Trophoblast cell (in vitro differentiated cells and primary cell): ENCODE measurements around the gene APOE.

Experiments used
- DNase-seq, 2 donors: peaks; one replicate each; pipeline ENCODE4 v3.0.0-alpha.2; 2016
- H2AFZ ChIP-seq: 2 replicates; pipeline ENCODE4 v1.6.1; 2013; ENCODE audit warnings: low read length, moderate library complexity, mild to moderate bottlenecking; ENCODE audit not compliant: insufficient read depth, poor library complexity
- H2AK5ac ChIP-seq: 2 replicates; pipeline ENCODE4 v1.6.1; 2013; ENCODE audit warnings: mild to moderate bottlenecking, low read length
- H2BK120ac ChIP-seq: 2 replicates; pipeline ENCODE4 v1.6.1; 2013; ENCODE audit warnings: low read length, mild to moderate bottlenecking, moderate library complexity; ENCODE audit not compliant: insufficient read depth, poor library complexity
- H2BK12ac ChIP-seq: 2 replicates; pipeline ENCODE4 v1.6.1; 2013; ENCODE audit warnings: mild to moderate bottlenecking, low read length, moderate library complexity
- H2BK5ac ChIP-seq: 2 replicates; pipeline ENCODE4 v1.6.1; 2013; ENCODE audit warnings: low read length, low read depth, moderate library complexity, mild to moderate bottlenecking; ENCODE audit not compliant: poor library complexity
- H3K14ac ChIP-seq: 2 replicates; pipeline ENCODE4 v1.6.1; 2013; ENCODE audit warnings: mild to moderate bottlenecking, low read length
- H3K18ac ChIP-seq: 2 replicates; pipeline ENCODE4 v1.6.1; 2013; ENCODE audit warnings: mild to moderate bottlenecking, low read length
- H3K23ac ChIP-seq: 2 replicates; pipeline ENCODE4 v1.6.1; 2013; ENCODE audit warnings: low read length
- H3K27ac ChIP-seq: 2 replicates; pipeline ENCODE4 v1.5.1; 2013; ENCODE audit warnings: low read depth, mild to moderate bottlenecking, inconsistent platforms, low read length, moderate library complexity
- H3K27me3 ChIP-seq: 2 replicates; pipeline ENCODE4 v1.6.1; 2013; ENCODE audit warnings: inconsistent platforms, mild to moderate bottlenecking, low read length, moderate library complexity; ENCODE audit not compliant: insufficient read depth
- H3K36me3 ChIP-seq, 2 experiments: 1 replicate in 1 of 2; 2 replicates in 1 of 2; pipeline ENCODE4 v1.6.1; 2013; ENCODE audit warnings: low read length in 2 of 2, mild to moderate bottlenecking in 2 of 2, moderate library complexity in 1 of 2; ENCODE audit not compliant: insufficient read depth in 2 of 2, control insufficient read depth in 1 of 2
- H3K4ac ChIP-seq: 2 replicates; pipeline ENCODE4 v1.6.1; 2013; ENCODE audit warnings: low read depth, mild to moderate bottlenecking, low read length, moderate library complexity
- H3K4me1 ChIP-seq, 2 experiments: 1 replicate in 1 of 2; 2 replicates in 1 of 2; pipeline ENCODE4 v1.6.1; 2013; ENCODE audit warnings: low read length in 2 of 2, mild to moderate bottlenecking in 2 of 2, moderate library complexity in 1 of 2; ENCODE audit not compliant: insufficient read depth in 2 of 2, control insufficient read depth in 1 of 2
- H3K4me2 ChIP-seq: 2 replicates; pipeline ENCODE4 v1.6.1; 2013; ENCODE audit warnings: inconsistent platforms, mild to moderate bottlenecking, low read length, moderate library complexity
- H3K4me3 ChIP-seq: 2 replicates; pipeline ENCODE4 v1.5.1; 2013; ENCODE audit warnings: mild to moderate bottlenecking, low read depth, low read length, inconsistent platforms
- H3K79me1 ChIP-seq: one replicate; pipeline ENCODE4 v1.6.1; 2013; ENCODE audit warnings: low read length
- H3K79me2 ChIP-seq: 2 replicates; pipeline ENCODE4 v1.6.1; 2013; ENCODE audit warnings: low read length, mild to moderate bottlenecking; ENCODE audit not compliant: control insufficient read depth, insufficient read depth, poor library complexity
- H3K9ac ChIP-seq: 2 replicates; pipeline ENCODE4 v1.6.1; 2013; ENCODE audit warnings: mild to moderate bottlenecking, low read length
- H3K9me3 ChIP-seq: 2 replicates; pipeline ENCODE4 v1.6.1; 2013; ENCODE audit warnings: low read depth, mild to moderate bottlenecking, control low read depth, inconsistent platforms, low read length; ENCODE audit not compliant: insufficient read depth
- H4K12ac ChIP-seq: 2 replicates; pipeline ENCODE4 v1.6.1; 2013; ENCODE audit warnings: low read depth, mild to moderate bottlenecking, low read length, moderate library complexity
- H4K8ac ChIP-seq: 2 replicates; pipeline ENCODE4 v1.6.1; 2013; ENCODE audit warnings: low read depth, mild to moderate bottlenecking, low read length, moderate library complexity
- H4K91ac ChIP-seq: one replicate; pipeline ENCODE4 v1.6.1; 2013; ENCODE audit warnings: low read depth, mild to moderate bottlenecking, low read length, moderate library complexity
- WGBS: extraction: QIAGEN DNeasy Blood & Tissue Kit; methylation state at CpG from one replicate; pipeline ENCODE4 v1.1.7; 2013; ENCODE audit warnings: missing lambda C conversion rate; ENCODE audit not compliant: insufficient read length, insufficient coverage; ENCODE audit errors: extremely low coverage; 5-methylcytosine and 5-hydroxymethylcytosine counted together

Gene APOE

DNA sequence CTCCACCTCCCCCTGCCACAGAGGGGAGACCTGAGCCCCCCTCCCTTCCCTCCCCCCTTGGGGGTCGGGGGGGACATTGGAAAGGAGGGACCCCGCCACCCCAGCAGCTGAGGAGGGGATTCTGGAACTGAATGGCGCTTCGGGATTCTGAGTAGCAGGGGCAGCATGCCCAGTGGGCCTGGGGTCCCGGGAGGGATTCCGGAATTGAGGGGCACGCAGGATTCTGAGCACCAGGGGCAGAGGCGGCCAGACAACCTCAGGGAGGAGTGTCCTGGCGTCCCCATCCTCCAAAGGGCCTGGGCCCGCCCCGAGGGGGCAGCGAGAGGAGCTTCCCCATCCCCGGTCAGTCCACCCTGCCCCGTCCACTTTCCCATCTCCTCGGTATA, 2.4 kb upstream of the APOE start:
- Histone ChIP-seq H2BK5ac (no peak overlapping the region), H4K8ac (no peak overlapping the region), H3K18ac (no peak overlapping the region), H3K79me1 (peaks cover 10% of the 10 kb centered on the region), H4K12ac (no peak overlapping the region), H3K4me1 (peaks cover 3 to 6% of the 10 kb centered on the region in 2 experiments), H3K9ac (no peak overlapping the region), H3K14ac (no peak overlapping the region), H2BK12ac (no peak overlapping the region), H4K91ac (no peak overlapping the region), H2BK120ac (no peak overlapping the region), H3K9me3 (peaks cover 2% of the 10 kb centered on the region), H3K27ac (no peak overlapping the region), H3K36me3 (peaks cover 46 to 48% of the 10 kb centered on the region in 2 experiments), H3K4me2 (no peak overlapping the region), H2AK5ac (no peak overlapping the region), H2AFZ (no peak overlapping the region), H3K27me3 (no peaks in the 10 kb centered on the region), H3K23ac (no peak overlapping the region), H3K4ac (no peak overlapping the region), H3K79me2 (peaks cover 4% of the 10 kb centered on the region), H3K4me3 (no peak overlapping the region)
- no CpG with 5 or more reads among the region's 15 CpGs for WGBS
- no peak for DNase-seq

DNA sequence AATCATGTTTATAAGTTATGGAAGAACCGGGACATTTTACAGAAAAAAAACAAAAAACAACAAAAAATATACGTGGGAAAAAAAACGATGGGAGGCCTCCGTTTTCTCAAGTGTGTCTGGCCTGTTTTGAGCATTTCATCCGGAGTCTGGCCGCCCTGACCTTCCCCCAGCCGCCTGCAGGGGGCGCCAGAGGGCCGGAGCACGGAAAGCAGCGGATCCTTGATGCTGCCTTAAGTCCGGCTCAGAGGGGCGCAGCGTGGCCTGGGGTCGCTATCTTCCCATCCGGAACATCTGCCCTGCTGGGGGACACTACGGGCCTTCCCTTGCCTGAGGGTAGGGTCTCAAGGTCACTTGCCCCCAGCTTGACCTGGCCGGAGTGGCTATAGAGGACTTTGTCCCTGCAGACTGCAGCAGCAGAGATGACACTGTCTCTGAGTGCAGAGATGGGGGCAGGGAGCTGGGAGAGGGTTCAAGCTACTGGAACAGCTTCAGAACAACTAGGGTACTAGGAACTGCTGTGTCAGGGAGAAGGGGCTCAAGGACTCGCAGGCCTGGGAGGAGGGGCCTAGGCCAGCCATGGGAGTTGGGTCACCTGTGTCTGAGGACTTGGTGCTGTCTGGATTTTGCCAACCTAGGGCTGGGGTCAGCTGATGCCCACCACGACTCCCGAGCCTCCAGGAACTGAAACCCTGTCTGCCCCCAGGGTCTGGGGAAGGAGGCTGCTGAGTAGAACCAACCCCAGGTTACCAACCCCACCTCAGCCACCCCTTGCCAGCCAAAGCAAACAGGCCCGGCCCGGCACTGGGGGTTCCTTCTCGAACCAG, 1.8 kb upstream of the APOE start:
- H3K4me1 ChIP-seq, result peaks cover 3 to 6% of the 10 kb centered on the region in 2 experiments
- H4K91ac ChIP-seq, result no peak overlapping the region
- no peak overlapping the region for H4K8ac ChIP-seq
- no peak overlapping the region for H2AFZ ChIP-seq
- no peak overlapping the region for H3K4me3 ChIP-seq
- H3K9ac ChIP-seq, result no peak overlapping the region
- H2BK120ac ChIP-seq, result no peak overlapping the region
- no peaks in the 10 kb centered on the region for H3K27me3 ChIP-seq
- H2AK5ac ChIP-seq, result no peak overlapping the region
- H3K18ac ChIP-seq, result no peak overlapping the region
- H3K14ac ChIP-seq, result no peak overlapping the region
- peaks cover 2% of the 10 kb centered on the region for H3K9me3 ChIP-seq
- H3K23ac ChIP-seq, result no peak overlapping the region
- no CpG with 5 or more reads among the region's 24 CpGs for WGBS
- DNase-seq, result peak; percentile 53 to 76
- no peak overlapping the region for H3K27ac ChIP-seq
- peaks cover 10% of the 10 kb centered on the region for H3K79me1 ChIP-seq
- no peak overlapping the region for H2BK12ac ChIP-seq
- H3K4ac ChIP-seq, result no peak overlapping the region
- H4K12ac ChIP-seq, result no peak overlapping the region
- H2BK5ac ChIP-seq, result no peak overlapping the region
- H3K36me3 ChIP-seq, result peaks cover 51 to 53% of the 10 kb centered on the region in 2 experiments
- H3K4me2 ChIP-seq, result no peak overlapping the region
- peaks cover 4% of the 10 kb centered on the region for H3K79me2 ChIP-seq

DNA sequence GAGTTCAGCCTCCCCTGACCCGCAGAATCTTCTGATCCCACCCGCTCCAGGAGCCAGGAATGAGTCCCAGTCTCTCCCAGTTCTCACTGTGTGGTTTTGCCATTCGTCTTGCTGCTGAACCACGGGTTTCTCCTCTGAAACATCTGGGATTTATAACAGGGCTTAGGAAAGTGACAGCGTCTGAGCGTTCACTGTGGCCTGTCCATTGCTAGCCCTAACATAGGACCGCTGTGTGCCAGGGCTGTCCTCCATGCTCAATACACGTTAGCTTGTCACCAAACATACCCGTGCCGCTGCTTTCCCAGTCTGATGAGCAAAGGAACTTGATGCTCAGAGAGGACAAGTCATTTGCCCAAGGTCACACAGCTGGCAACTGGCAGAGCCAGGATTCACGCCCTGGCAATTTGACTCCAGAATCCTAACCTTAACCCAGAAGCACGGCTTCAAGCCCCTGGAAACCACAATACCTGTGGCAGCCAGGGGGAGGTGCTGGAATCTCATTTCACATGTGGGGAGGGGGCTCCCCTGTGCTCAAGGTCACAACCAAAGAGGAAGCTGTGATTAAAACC, 1.1 kb upstream of the APOE start:
- H3K79me1 ChIP-seq, result peaks cover 10% of the 10 kb centered on the region
- no peak overlapping the region for H3K27ac ChIP-seq
- H2AFZ ChIP-seq, result no peak overlapping the region
- no peak overlapping the region for H3K9ac ChIP-seq
- H3K4me2 ChIP-seq, result no peak overlapping the region
- H3K4ac ChIP-seq, result no peak overlapping the region
- peaks cover 3 to 6% of the 10 kb centered on the region in 2 experiments for H3K4me1 ChIP-seq
- H2BK120ac ChIP-seq, result no peak overlapping the region
- peaks cover 4% of the 10 kb centered on the region for H3K79me2 ChIP-seq
- no peak for DNase-seq
- H2AK5ac ChIP-seq, result no peak overlapping the region
- WGBS, result no CpG with 5 or more reads among the region's 12 CpGs
- H3K14ac ChIP-seq, result no peak overlapping the region
- peaks cover 55 to 56% of the 10 kb centered on the region in 2 experiments for H3K36me3 ChIP-seq
- H2BK12ac ChIP-seq, result no peak overlapping the region
- H3K27me3 ChIP-seq, result no peaks in the 10 kb centered on the region
- H4K12ac ChIP-seq, result no peak overlapping the region
- no peak overlapping the region for H3K18ac ChIP-seq
- H4K8ac ChIP-seq, result no peak overlapping the region
- no peak overlapping the region for H4K91ac ChIP-seq
- no peak overlapping the region for H2BK5ac ChIP-seq
- no peak overlapping the region for H3K4me3 ChIP-seq
- H3K23ac ChIP-seq, result no peak overlapping the region
- H3K9me3 ChIP-seq, result peaks cover 2% of the 10 kb centered on the region

DNA sequence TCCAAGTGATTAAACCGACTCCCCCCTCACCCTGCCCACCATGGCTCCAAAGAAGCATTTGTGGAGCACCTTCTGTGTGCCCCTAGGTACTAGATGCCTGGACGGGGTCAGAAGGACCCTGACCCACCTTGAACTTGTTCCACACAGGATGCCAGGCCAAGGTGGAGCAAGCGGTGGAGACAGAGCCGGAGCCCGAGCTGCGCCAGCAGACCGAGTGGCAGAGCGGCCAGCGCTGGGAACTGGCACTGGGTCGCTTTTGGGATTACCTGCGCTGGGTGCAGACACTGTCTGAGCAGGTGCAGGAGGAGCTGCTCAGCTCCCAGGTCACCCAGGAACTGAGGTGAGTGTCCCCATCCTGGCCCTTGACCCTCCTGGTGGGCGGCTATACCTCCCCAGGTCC, 2.0 kb downstream of the APOE start:
- Histone ChIP-seq H3K36me3 (peaks cover 28 to 32% of the 10 kb centered on the region in 2 experiments), H2BK5ac (no peak overlapping the region), H3K4me3 (no peak overlapping the region), H4K12ac (no peak overlapping the region), H3K4me2 (no peak overlapping the region), H3K14ac (no peak overlapping the region), H3K9ac (no peak overlapping the region), H3K23ac (no peak overlapping the region), H4K91ac (no peak overlapping the region), H3K27me3 (no peaks in the 10 kb centered on the region), H3K9me3 (no peaks in the 10 kb centered on the region), H3K4me1 (peaks cover 8 to 12% of the 10 kb centered on the region in 2 experiments), H3K79me1 (peaks cover 10% of the 10 kb centered on the region), H2AK5ac (no peak overlapping the region), H3K4ac (no peak overlapping the region), H2BK12ac (no peak overlapping the region), H4K8ac (no peak overlapping the region), H2AFZ (no peak overlapping the region), H2BK120ac (no peak overlapping the region), H3K18ac (peak overlapping the region; percentile 36), H3K79me2 (peaks cover 4% of the 10 kb centered on the region), H3K27ac (no peak overlapping the region)
- DNase-seq, result no peak
- no CpG with 5 or more reads among the region's 12 CpGs for WGBS
